ENCODE measurements around the gene TMEM259. TPM values are rescaled to one million over a fixed set of nuclear protein-coding genes. Genes with fewer than 3 reads are reported as not detected.

TMEM259 gene
- total RNA-seq (2021), result 155 and 162 TPM in 2 replicates
- percentile 65 among the genes with signal in this experiment for Bru-seq, nascent RNA
- BruChase-seq, experiment 1, labeled RNA remaining after a 2-hour chase, result percentile 76 among the genes with signal in this experiment
- BruChase-seq, experiment 2, labeled RNA remaining after a 6-hour chase, result percentile 95 among the genes with signal in this experiment
- long read RNA-seq, transcript TMEM259-208 (1 exons, 1,637 nt), result minor isoform, 15 of 339 reads
- long read RNA-seq, transcript TMEM259-202 (11 exons, 2,748 nt), result major isoform, 164 of 339 reads
- long read RNA-seq, partial matches to known transcripts, result 14 of 339 reads
- long read RNA-seq, other reads (novel, unspliced or antisense), result 143 of 339 reads

GRCh38 chr19:1020868-1021425 lies at the start of gene TMEM259:
Gene TMEM259, minus strand, starts transcription at chr19:1021123. Its CDS starts 127 bp downstream, at chr19:1020996.
- no peak within 1 kb of the TSS; the same call in 1 of the 2 replicates for H2AFZ ChIP-seq
- peak within 1 kb of the TSS; percentile 77 for H3K27ac ChIP-seq
- ChIA-PET CTCF (no interaction called here), POLR2A (ENCODE audit: unreplicated experiment) (interaction anchor here (0.7 kb wide), 1 partner anchor 9 kb away, joined by 6 read pairs; no protein-coding TSS in a partner anchor)
- H3K36me3 ChIP-seq (ENCODE audit: low read depth), result no peaks in the 10 kb centered on the region
- peaks cover 38% of the 10 kb centered on the region for H3F3A ChIP-seq (ENCODE audit: insufficient read depth, low read depth)
- H3K79me2 ChIP-seq (ENCODE audit: low read depth), result peaks cover 49% of the 10 kb centered on the region
- H3K4me1 ChIP-seq (replicated peaks; ENCODE audit: insufficient read depth), result peaks cover 37% of the 10 kb centered on the region
- H3K4me2 ChIP-seq, result peak within 1 kb of the TSS; percentile 95
- peak; percentile 82 to 97 for DNase-seq
- no peaks in the 10 kb centered on the region for H3K27me3 ChIP-seq (ENCODE audit: insufficient read depth, low read depth)
- BruUV-seq (replicated peaks), result no TSS peak
- H3K9me2 ChIP-seq (ENCODE audit: insufficient read depth), result no peaks in the 10 kb centered on the region
- no peak for TF ChIP-seq EZH2 (IDR thresholded peaks at IDR 0.05; ENCODE audit: low read depth)
- TF ChIP-seq CTCF (conservative IDR thresholded peaks at IDR 0.05), result no peak
- peaks cover 40% of the 10 kb centered on the region for H4K20me1 ChIP-seq (ENCODE audit: insufficient read depth)
- H3K4me3 ChIP-seq, result peak within 1 kb of the TSS; percentile 86
- no peaks in the 10 kb centered on the region for H3K9me3 ChIP-seq (ENCODE audit: insufficient read depth, low read depth)
- intact Hi-C loops (cut with micrococcal nuclease; ENCODE audit: unreplicated experiment), result loop anchor here (1.0 kb wide), 1 partner anchor 145 kb away; no protein-coding TSS in a partner anchor

GRCh38 chr19:1070576-1070930 lies 49.6 kb upstream of the TMEM259 start:
- Histone ChIP-seq H3K36me3 (ENCODE audit: low read depth) (no peaks in the 10 kb centered on the region), H3K79me2 (ENCODE audit: low read depth) (no peaks in the 10 kb centered on the region), H3K4me2 (no peak overlapping the region), H4K20me1 (ENCODE audit: insufficient read depth) (no peaks in the 10 kb centered on the region), H3K4me3 (no peak overlapping the region), H2AFZ (no peak overlapping the region), H3K9me3 (ENCODE audit: insufficient read depth, low read depth) (no peaks in the 10 kb centered on the region), H3K9me2 (ENCODE audit: insufficient read depth) (no peaks in the 10 kb centered on the region), H3K4me1 (replicated peaks; ENCODE audit: insufficient read depth) (peaks cover 16% of the 10 kb centered on the region), H3K27ac (no peak overlapping the region), H3K27me3 (ENCODE audit: insufficient read depth, low read depth) (no peaks in the 10 kb centered on the region), H3F3A (ENCODE audit: insufficient read depth, low read depth) (peaks cover 27% of the 10 kb centered on the region; the same call in 1 of the 2 replicates)
- no TSS peak for BruUV-seq (replicated peaks)
- ChIA-PET CTCF (no interaction called here), POLR2A (ENCODE audit: unreplicated experiment) (no interaction called here)
- no peak for DNase-seq
- intact Hi-C loops (cut with micrococcal nuclease; ENCODE audit: unreplicated experiment), result no loop called here
- TF ChIP-seq EZH2 (IDR thresholded peaks at IDR 0.05; ENCODE audit: low read depth), result no peak
- TF ChIP-seq CTCF (conservative IDR thresholded peaks at IDR 0.05), result no peak

GRCh38 chr19:1069009-1069779 lies 48.3 kb upstream of the TMEM259 start:
- Histone ChIP-seq H3F3A (ENCODE audit: insufficient read depth, low read depth) (peaks cover 31% of the 10 kb centered on the region), H3K4me1 (replicated peaks; ENCODE audit: insufficient read depth) (peaks cover 19% of the 10 kb centered on the region), H3K79me2 (ENCODE audit: low read depth) (no peaks in the 10 kb centered on the region), H4K20me1 (ENCODE audit: insufficient read depth) (no peaks in the 10 kb centered on the region), H3K4me2 (no peak overlapping the region), H3K27me3 (ENCODE audit: insufficient read depth, low read depth) (no peaks in the 10 kb centered on the region), H2AFZ (no peak overlapping the region), H3K36me3 (ENCODE audit: low read depth) (no peaks in the 10 kb centered on the region), H3K27ac (no peak overlapping the region), H3K4me3 (no peak overlapping the region), H3K9me3 (ENCODE audit: insufficient read depth, low read depth) (no peaks in the 10 kb centered on the region), H3K9me2 (ENCODE audit: insufficient read depth) (no peaks in the 10 kb centered on the region)
- BruUV-seq (replicated peaks), result no TSS peak
- CTCF ChIA-PET, result no interaction called here
- no peak for TF ChIP-seq EZH2 (IDR thresholded peaks at IDR 0.05; ENCODE audit: low read depth)
- TF ChIP-seq CTCF (conservative IDR thresholded peaks at IDR 0.05), result no peak
- POLR2A ChIA-PET (ENCODE audit: unreplicated experiment), result interaction anchor here (0.6 kb wide), 1 partner anchor 47 kb away, joined by 6 read pairs; no protein-coding TSS in a partner anchor
- intact Hi-C loops (cut with micrococcal nuclease; ENCODE audit: unreplicated experiment), result loop anchor here (5.0 kb wide), 1 partner anchor 33 kb away; the partner anchor contains the start of gene GPX4
- DNase-seq, result no peak
